ENCODE measurements around the gene ARSB.
"Not testable (repeated sequence)": the region's sequence is repeated elsewhere in the genome, so short reads cannot be mapped to it uniquely, and the experiment has no call there.

Gene ARSB

GRCh38 chr5:78895616-78896015 is 89.5 kb downstream of the ARSB start:
- DNase-seq, result no peak

- DNase-seq, result no peak
Observed at GRCh38 chr5:78893940-78894677, 91.0 kb downstream of the ARSB start.

GRCh38 chr5:78890667-78891379 is 94.3 kb downstream of the ARSB start:
- no peak for DNase-seq

- DNase-seq, result no peak
Observed at GRCh38 chr5:78889369-78890140, 95.6 kb downstream of the ARSB start.

- DNase-seq, result no peak
Observed at GRCh38 chr5:78888580-78889368, 96.3 kb downstream of the ARSB start.

GRCh38 chr5:78887384-78888118 is 97.6 kb downstream of the ARSB start:
- no peak for DNase-seq

- no peak for DNase-seq
Observed at GRCh38 chr5:78886341-78887230, 98.5 kb downstream of the ARSB start.

GRCh38 chr5:78881884-78882283 is 103.2 kb downstream of the ARSB start:
- no peak for DNase-seq

GRCh38 chr5:78879516-78879915 is 105.6 kb downstream of the ARSB start:
- DNase-seq, result no peak

- not testable (repeated sequence) for DNase-seq
Observed at GRCh38 chr5:78866076-78866475, 119.0 kb downstream of the ARSB start.

GRCh38 chr5:78858364-78858763 is 126.7 kb downstream of the ARSB start:
- DNase-seq, result no peak

- no peak for DNase-seq
Observed at GRCh38 chr5:78855026-78855425, 130.1 kb downstream of the ARSB start.

- not testable (repeated sequence) for DNase-seq
Observed at GRCh38 chr5:78851891-78852290, 133.2 kb downstream of the ARSB start.

GRCh38 chr5:78845470-78845869 is 139.6 kb downstream of the ARSB start:
- no peak for DNase-seq

- DNase-seq, result no peak
Observed at GRCh38 chr5:78843436-78843835, 141.7 kb downstream of the ARSB start.

GRCh38 chr5:78841767-78842166 is 143.3 kb downstream of the ARSB start:
- no peak for DNase-seq

- DNase-seq, result no peak
Observed at GRCh38 chr5:78838753-78839152, 146.4 kb downstream of the ARSB start.

- DNase-seq, result no peak
Observed at GRCh38 chr5:78837836-78838235, 147.3 kb downstream of the ARSB start.

GRCh38 chr5:78835176-78835575 is 149.9 kb downstream of the ARSB start:
- no peak for DNase-seq

GRCh38 chr5:78833284-78833683 is 151.8 kb downstream of the ARSB start:
- no peak for DNase-seq

GRCh38 chr5:78830528-78831046 is 154.5 kb downstream of the ARSB start:
- no peak for DNase-seq

Data from CD4-positive, alpha-beta T cell treated with Interleukin-6 for 4 hours (primary cell).